Colonic mucosa (tissue), 4 donors: ENCODE data around the gene RPL19. TPM values are rescaled to one million over a fixed set of nuclear protein-coding genes. Genes with fewer than 3 reads are reported as not detected.

Experiments
- DNase-seq: peaks from one replicate; pipeline ENCODE4 v3.0.0-alpha.2; 2020
- H3K27ac ChIP-seq: fragments of 200-600 bp; one replicate; pipeline ENCODE4 v1.8.0; 2021
- H3K27me3 ChIP-seq: fragments of 200-600 bp; one replicate; pipeline ENCODE4 v1.8.0; 2021
- H3K36me3 ChIP-seq: fragments of 200-600 bp; one replicate; pipeline ENCODE4 v1.8.0; 2021
- H3K4me1 ChIP-seq: fragments of 200-600 bp; one replicate; pipeline ENCODE4 v1.8.0; 2021; ENCODE audit warnings: mild to moderate bottlenecking
- H3K4me3 ChIP-seq: fragments of 200-600 bp; one replicate; pipeline ENCODE4 v1.8.0; 2021
- H3K9ac ChIP-seq, 2 donors: one replicate each; pipeline ENCODE4 v1.7.0; 2013; ENCODE audit warnings: control low read depth in 2 of 2, low read depth in 2 of 2, low read length in 2 of 2
- H3K9me3 ChIP-seq: fragments of 200-600 bp; one replicate; pipeline ENCODE4 v1.8.0; 2021
- CTCF ChIP-seq: fragments of 200-600 bp; IDR thresholded peaks from one replicate; pipeline ENCODE4 v1.8.0; 2022; ENCODE audit warnings: antibody characterized with exemption, mild to moderate bottlenecking
- intact Hi-C: fragments of 100-400 bp; cut with DNase I; formaldehyde crosslinking; loops from one replicate; pipeline ENCODE4 v1.14.1; 2022
- total RNA-seq, 2 donors: library from RNA; stranded (reverse); fragmentation: NEBNext Ultra II Directional in 1 of 2; extraction: Animal tissue kit (Norgen Biotek cat#: 25700) in 1 of 2; gene quantifications; one replicate each; pipeline ENCODE4 v1.2.1, GENCODE V29; 2021
- donor health status: healthy.
- donor health status: DM: no; HTN: no; CAD: no.
- donor health status: DM: no; HTN: no; CAD: no.

RPL19 gene
- total RNA-seq, 2 donors from 2014 or later: 1,557 to 1,567 TPM

GRCh38 chr17:39169101-39169500 is 31.0 kb upstream of the RPL19 start:
- Histone ChIP-seq H3K27ac (no peak overlapping the region), H3K4me3 (no peak overlapping the region), H3K9ac (no peak overlapping the region), H3K9me3 (no peaks in the 10 kb centered on the region), H3K27me3 (no peaks in the 10 kb centered on the region), H3K36me3 (no peaks in the 10 kb centered on the region), H3K4me1 (peaks cover 2% of the 10 kb centered on the region)
- intact Hi-C loops: loop anchor here (10.0 kb wide), 1 partner anchor 66 kb away; no protein-coding TSS in a partner anchor
- TF ChIP-seq CTCF: no peak
- no peak for DNase-seq

- H3K9me3 ChIP-seq: no peaks in the 10 kb centered on the region
- H3K36me3 ChIP-seq: no peaks in the 10 kb centered on the region
- no peaks in the 10 kb centered on the region for H3K27me3 ChIP-seq
- H3K4me1 ChIP-seq: no peaks in the 10 kb centered on the region
- no peak overlapping the region for H3K4me3 ChIP-seq
- intact Hi-C loops: loop anchor here (10.0 kb wide), 1 partner anchor 65 kb away; no protein-coding TSS in a partner anchor
- no peak overlapping the region for H3K9ac ChIP-seq
- DNase-seq: no peak
- TF ChIP-seq CTCF: no peak
- no peak overlapping the region for H3K27ac ChIP-seq
These were observed 30.6 kb upstream of the RPL19 start for GRCh38 chr17:39169518-39169917.

GRCh38 chr17:39170109-39170508 is 30.0 kb upstream of the RPL19 start:
- Histone ChIP-seq H3K4me1 (no peaks in the 10 kb centered on the region), H3K27ac (no peak overlapping the region), H3K27me3 (no peaks in the 10 kb centered on the region), H3K9me3 (no peaks in the 10 kb centered on the region), H3K4me3 (no peak overlapping the region), H3K9ac (no peak overlapping the region), H3K36me3 (no peaks in the 10 kb centered on the region)
- DNase-seq: no peak
- intact Hi-C loops: no loop called here
- TF ChIP-seq CTCF: no peak

GRCh38 chr17:39170558-39170957 is 29.5 kb upstream of the RPL19 start:
- intact Hi-C loops: no loop called here
- Histone ChIP-seq H3K9ac (no peak overlapping the region), H3K36me3 (no peaks in the 10 kb centered on the region), H3K27me3 (no peaks in the 10 kb centered on the region), H3K27ac (no peak overlapping the region), H3K4me1 (no peaks in the 10 kb centered on the region), H3K4me3 (no peak overlapping the region), H3K9me3 (no peaks in the 10 kb centered on the region)
- no peak for TF ChIP-seq CTCF
- no peak for DNase-seq

GRCh38 chr17:39171933-39172332 is 28.1 kb upstream of the RPL19 start:
- no peak overlapping the region for H3K27ac ChIP-seq

More at GRCh38 chr17:39171933-39172332, 28.1 kb upstream of the RPL19 start:
- no peak for TF ChIP-seq CTCF
- Histone ChIP-seq H3K4me1 (no peaks in the 10 kb centered on the region), H3K9ac (no peak overlapping the region), H3K27me3 (no peaks in the 10 kb centered on the region), H3K4me3 (no peak overlapping the region), H3K36me3 (no peaks in the 10 kb centered on the region), H3K9me3 (no peaks in the 10 kb centered on the region)
- DNase-seq: no peak
- intact Hi-C loops: no loop called here
